Ovary (tissue), 3 donors: Measurements from ENCODE around the gene TRPM3.

Experiments
- CTCF ChIP-seq, 3 donors: fragments of 450-650 bp in 2 of 3; fragments of 200-600 bp in 1 of 3; IDR thresholded peaks; one replicate each; pipeline versions ENCODE4 v1.5.1 to v1.8.0; 2016 to 2022; ENCODE audit warnings: antibody characterized with exemption in 3 of 3, mild to moderate bottlenecking in 1 of 3
- EP300 ChIP-seq: sonication (generic); formaldehyde crosslinking; IDR thresholded peaks from one replicate; pipeline ENCODE4 v1.6.1; 2017; ENCODE audit warnings: antibody characterized with exemption
- POLR2A ChIP-seq: fragments of 450-650 bp; IDR thresholded peaks from one replicate; pipeline ENCODE4 v1.6.1; 2017; ENCODE audit warnings: antibody characterized with exemption, mild to moderate bottlenecking, moderate library complexity
- donor health status: DM: no; HTN: no; CAD: no.

- no peak for TF ChIP-seq CTCF (IDR thresholded peaks at IDR 0.05)
- TF ChIP-seq POLR2A: no peak
- TF ChIP-seq EP300: no peak
Measured at GRCh38 chr9:71157731-71158130, 36.3 kb upstream of the TRPM3 start.
